Heart left ventricle (tissue), 16 donors: ENCODE results near the gene AFAP1. TPM values are rescaled to one million over a fixed set of nuclear protein-coding genes. Genes with fewer than 3 reads are reported as not detected.

Source experiments
- ATAC-seq, 4 donors: fragments of 200-7000 bp; cut with Tn5 transposase; one replicate each; pipeline ENCODE4 v1.9.1; 2020 to 2022; ENCODE audit warnings: moderate library complexity in 4 of 4, mild to moderate bottlenecking in 3 of 4, moderate number of reproducible peaks in 1 of 4
- DNase-seq, 5 donors: peaks; one replicate each; pipeline ENCODE4 v3.0.0-alpha.2; 2020
- H3K27ac ChIP-seq, 12 donors: fragments of 200-600 bp; sonication (generic) in 4 of 12; one replicate each; pipeline versions ENCODE4 v1.5.0 to v1.8.0; 2016 to 2022; ENCODE audit warnings: mild to moderate bottlenecking in 2 of 12
- H3K27me3 ChIP-seq, 9 donors: fragments of 200-600 bp; sonication (generic) in 2 of 9; one replicate each; pipeline versions ENCODE4 v1.5.1 to v1.8.0; 2016 to 2022; ENCODE audit warnings: mild to moderate bottlenecking in 3 of 9
- H3K36me3 ChIP-seq, 9 donors: fragments of 200-600 bp; sonication (generic) in 2 of 9; one replicate each; pipeline versions ENCODE4 v1.5.0 to v1.8.0; 2018 to 2022; ENCODE audit warnings: mild to moderate bottlenecking in 2 of 9
- H3K4me1 ChIP-seq, 12 donors: fragments of 200-600 bp; sonication (generic) in 4 of 12; one replicate each; pipeline versions ENCODE4 v1.5.0 to v1.8.0; 2016 to 2022; ENCODE audit warnings: mild to moderate bottlenecking in 3 of 12
- H3K4me3 ChIP-seq, 12 donors: fragments of 200-600 bp; sonication (generic) in 4 of 12; one replicate each; pipeline versions ENCODE4 v1.5.0 to v1.8.0; 2017 to 2022; ENCODE audit warnings: mild to moderate bottlenecking in 9 of 12, moderate library complexity in 4 of 12
- H3K9me3 ChIP-seq, 12 donors: fragments of 200-600 bp; sonication (generic) in 4 of 12; one replicate each; pipeline versions ENCODE4 v1.5.0 to v1.8.0; 2016 to 2022; ENCODE audit warnings: mild to moderate bottlenecking in 1 of 12
- POLR2A ChIP-seq, 2 donors: fragments of 450-650 bp; IDR thresholded peaks; one replicate each; pipeline ENCODE4 v1.6.1; 2017; ENCODE audit warnings: antibody characterized with exemption in 2 of 2, mild to moderate bottlenecking in 2 of 2, moderate library complexity in 2 of 2
- WGBS, 4 donors: extraction: QIAGEN DNeasy Blood & Tissue Kit in 2 of 4; methylation state at CpG; one replicate each; pipeline versions ENCODE4 v1.1.5 to v1.1.7; 2013 to 2018; 5-methylcytosine and 5-hydroxymethylcytosine counted together
- intact Hi-C, 10 donors: fragments of 100-400 bp; cut with DNase I; formaldehyde crosslinking; loops; one replicate each; pipeline versions ENCODE4 v1.11.1 to v1.14.2; 2022
- polyA plus RNA-seq, 2 donors: library from polyadenylated mRNA; stranded (reverse); fragments of 200-250 nt; gene quantifications; one replicate each; pipeline ENCODE4 v1.2.3, GENCODE V29; 2013
- total RNA-seq, 9 donors: library from RNA; depleted of rRNA in 2 of 9; stranded (reverse); fragments of >200 nt in 2 of 9; fragmentation: NEBNext Ultra II Directional in 3 of 9; extraction: Animal tissue kit (Norgen Biotek cat#: 25700) in 3 of 9; gene quantifications; one replicate each; pipeline versions ENCODE4 v1.1.0 to v1.2.4, GENCODE V29; 2016 to 2023
- TF ChIP-seq, protein P1 (sequence below), 12 donors: fragments of 200-600 bp; sonication (generic) in 4 of 12; IDR thresholded peaks; one replicate each; pipeline versions ENCODE4 v1.5.0 to v1.8.0; 2018 to 2022; ENCODE audit warnings: antibody characterized with exemption in 12 of 12, mild to moderate bottlenecking in 5 of 12
- donor health status: ischemic (EF 13 %, LVEDD 7.1; RV severe dilation, severe dysfunction).
- donor health status: healthy with polysubstance abuse.
- donor health status: DM: no; HTN: yes; CAD: no.
- donor health status: DM: no; HTN: no; CAD: no.
- donor health status: ischemic (EF 25% LVEDD 6.9; RV normal size, moderate dysfunction).
- donor health status: ischemic (EF 25% LVEDD 5.7; RV mildly dilated, moderate dysfunction).
- donor health status: healthy.
- donor health status: DM: yes; HTN: yes; CAD: no.
- donor health status: ischemic (EF 35%, LVEDD 5.7; RV mildly dilated, moderate dysfunction).
- donor health status: nonischemic (EF 11% LVEDD 7.7; RV severe dilation, severe dysfunction).
- donor health status: DM: yes; HTN: yes; CAD: no.
- donor health status: PGD.
- donor health status: ischemic (EF 29% LVEDD 5.4; RV normal size, mild dysfunction).
- donor health status: nonischemic (EF 23%, LVEDD 6.1; RV moderate dilation, normal function).

AFAP1 gene
- total and polyA plus RNA-seq, 11 donors: 2.0 to 18.0 (median 7.0) TPM

DNA sequence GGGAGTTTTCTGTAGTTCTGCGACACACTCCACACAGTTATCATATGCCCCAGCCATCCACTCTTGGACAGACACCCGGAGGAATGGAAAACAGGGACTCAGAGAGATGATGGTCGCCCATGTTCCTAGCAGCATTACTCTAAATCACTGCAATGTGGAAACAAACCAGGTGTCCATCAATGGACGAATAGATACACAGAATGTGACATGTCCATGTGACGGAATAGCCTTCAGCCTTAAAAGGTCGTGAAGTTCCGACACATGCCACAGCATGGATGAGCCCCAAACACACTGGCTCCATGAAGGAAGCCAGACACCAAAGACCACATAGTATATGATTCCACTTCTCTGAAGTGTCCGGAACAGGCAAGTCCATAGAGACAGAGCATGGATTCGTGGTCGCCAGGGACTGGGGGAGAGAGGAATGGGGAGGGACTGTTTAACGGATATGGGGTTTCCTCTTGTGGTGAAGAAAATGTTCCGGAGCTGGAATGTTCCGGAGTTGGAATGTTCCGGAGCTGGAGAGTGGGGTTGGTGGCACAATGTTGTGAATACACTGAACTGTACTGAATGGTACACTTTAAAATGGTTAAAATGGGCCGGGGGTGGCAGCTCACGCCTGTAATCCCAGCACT, 28.7 kb upstream of the AFAP1 start:
- TF ChIP-seq, protein P1, sequence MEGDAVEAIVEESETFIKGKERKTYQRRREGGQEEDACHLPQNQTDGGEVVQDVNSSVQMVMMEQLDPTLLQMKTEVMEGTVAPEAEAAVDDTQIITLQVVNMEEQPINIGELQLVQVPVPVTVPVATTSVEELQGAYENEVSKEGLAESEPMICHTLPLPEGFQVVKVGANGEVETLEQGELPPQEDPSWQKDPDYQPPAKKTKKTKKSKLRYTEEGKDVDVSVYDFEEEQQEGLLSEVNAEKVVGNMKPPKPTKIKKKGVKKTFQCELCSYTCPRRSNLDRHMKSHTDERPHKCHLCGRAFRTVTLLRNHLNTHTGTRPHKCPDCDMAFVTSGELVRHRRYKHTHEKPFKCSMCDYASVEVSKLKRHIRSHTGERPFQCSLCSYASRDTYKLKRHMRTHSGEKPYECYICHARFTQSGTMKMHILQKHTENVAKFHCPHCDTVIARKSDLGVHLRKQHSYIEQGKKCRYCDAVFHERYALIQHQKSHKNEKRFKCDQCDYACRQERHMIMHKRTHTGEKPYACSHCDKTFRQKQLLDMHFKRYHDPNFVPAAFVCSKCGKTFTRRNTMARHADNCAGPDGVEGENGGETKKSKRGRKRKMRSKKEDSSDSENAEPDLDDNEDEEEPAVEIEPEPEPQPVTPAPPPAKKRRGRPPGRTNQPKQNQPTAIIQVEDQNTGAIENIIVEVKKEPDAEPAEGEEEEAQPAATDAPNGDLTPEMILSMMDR (IDR thresholded peaks at IDR 0.05): no peak
- TF ChIP-seq POLR2A (IDR thresholded peaks at IDR 0.05): no peak
- Histone ChIP-seq H3K4me1 (peaks cover 5 to 64% (median 33%) of the 10 kb centered on the region in 12 donors), H3K27me3 (no peaks in the 10 kb centered on the region), H3K9me3 (no peaks in the 10 kb centered on the region), H3K36me3 (no peaks in the 10 kb centered on the region), H3K4me3 (no peak overlapping the region), H3K27ac (peak overlapping the region in 7 of 12 donors; percentile 4 to 88 (median 39))
- DNase-seq (no peak), ATAC-seq (peak in 2 of 4 donors; percentile 13 to 16)
- intact Hi-C loops: no loop called here
- 60 to 70% (median 65%) methylated on average over 16 of the region's 16 CpGs for WGBS, 4 donors

DNA sequence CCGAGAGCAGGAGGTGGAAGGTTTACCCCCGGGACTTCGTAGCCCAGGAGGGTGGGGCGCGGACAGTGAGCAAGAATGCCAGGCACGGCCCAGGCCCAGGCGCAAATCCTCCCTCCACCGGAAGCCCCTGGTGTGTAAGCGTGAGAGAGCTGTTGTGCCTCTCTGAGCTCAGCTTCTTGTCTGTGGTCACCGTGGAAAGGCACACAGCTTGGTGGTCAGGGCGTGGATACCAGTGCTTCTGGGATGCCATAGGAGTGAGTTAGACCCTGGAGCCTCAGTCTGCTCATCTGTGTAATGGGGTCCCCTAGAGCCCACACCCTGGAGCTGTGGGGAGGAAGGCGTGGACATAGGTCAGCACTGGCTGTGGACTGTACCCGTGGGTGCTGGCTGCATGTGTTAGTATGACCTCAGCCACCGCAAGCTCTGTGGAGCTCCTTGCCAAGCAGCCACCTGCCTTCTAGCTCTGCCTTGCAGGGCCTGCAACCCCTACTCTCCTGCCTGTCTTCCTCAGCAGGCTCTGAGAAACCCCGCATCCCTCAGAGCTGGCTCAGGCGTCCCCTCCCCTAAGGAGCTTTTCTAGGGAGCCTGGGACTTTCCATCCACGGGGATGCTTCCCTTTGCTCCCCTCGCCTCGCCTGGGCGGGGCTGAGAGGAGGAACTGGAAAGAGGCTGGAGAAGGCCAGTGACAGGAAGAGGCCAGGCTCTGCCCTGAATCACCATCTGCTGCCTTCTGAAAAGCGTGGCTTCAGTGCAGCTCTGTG, 28.0 kb upstream of the AFAP1 start:
- H3K9me3 ChIP-seq: no peaks in the 10 kb centered on the region
- peak in 2 of 5 donors; percentile 51 to 70 for DNase-seq
- peak in 3 of 4 donors; percentile 3 to 35 (median 14) for ATAC-seq
- WGBS, 4 donors: 63 to 76% (median 73%) methylated on average over 18 to 21 of the region's 21 CpGs
- H3K36me3 ChIP-seq: no peaks in the 10 kb centered on the region
- intact Hi-C loops: no loop called here
- peak overlapping the region in 6 of 12 donors; percentile 4 to 88 (median 26) for H3K27ac ChIP-seq
- H3K4me1 ChIP-seq: peaks cover 5 to 64% (median 33%) of the 10 kb centered on the region in 12 donors
- no peak overlapping the region for H3K4me3 ChIP-seq
- H3K27me3 ChIP-seq: no peaks in the 10 kb centered on the region
- TF ChIP-seq POLR2A (IDR thresholded peaks at IDR 0.05): no peak
- TF ChIP-seq, protein P1 (IDR thresholded peaks at IDR 0.05): no peak

GRCh38 chr4:7967063-7967440, 27.4 kb upstream of the AFAP1 start:
- DNase-seq: no peak
- intact Hi-C loops: no loop called here
- no peak for ATAC-seq
- Histone ChIP-seq H3K27ac (no peak overlapping the region), H3K27me3 (no peaks in the 10 kb centered on the region), H3K9me3 (no peaks in the 10 kb centered on the region), H3K36me3 (no peaks in the 10 kb centered on the region), H3K4me1 (peaks cover 5 to 62% (median 33%) of the 10 kb centered on the region in 12 donors), H3K4me3 (no peak overlapping the region)
- TF ChIP-seq POLR2A (IDR thresholded peaks at IDR 0.05): no peak
- TF ChIP-seq, protein P1 (IDR thresholded peaks at IDR 0.05): no peak
- WGBS, 4 donors: 90 to 93% (median 91%) methylated on average over 4 to 9 of the region's 9 CpGs

DNA sequence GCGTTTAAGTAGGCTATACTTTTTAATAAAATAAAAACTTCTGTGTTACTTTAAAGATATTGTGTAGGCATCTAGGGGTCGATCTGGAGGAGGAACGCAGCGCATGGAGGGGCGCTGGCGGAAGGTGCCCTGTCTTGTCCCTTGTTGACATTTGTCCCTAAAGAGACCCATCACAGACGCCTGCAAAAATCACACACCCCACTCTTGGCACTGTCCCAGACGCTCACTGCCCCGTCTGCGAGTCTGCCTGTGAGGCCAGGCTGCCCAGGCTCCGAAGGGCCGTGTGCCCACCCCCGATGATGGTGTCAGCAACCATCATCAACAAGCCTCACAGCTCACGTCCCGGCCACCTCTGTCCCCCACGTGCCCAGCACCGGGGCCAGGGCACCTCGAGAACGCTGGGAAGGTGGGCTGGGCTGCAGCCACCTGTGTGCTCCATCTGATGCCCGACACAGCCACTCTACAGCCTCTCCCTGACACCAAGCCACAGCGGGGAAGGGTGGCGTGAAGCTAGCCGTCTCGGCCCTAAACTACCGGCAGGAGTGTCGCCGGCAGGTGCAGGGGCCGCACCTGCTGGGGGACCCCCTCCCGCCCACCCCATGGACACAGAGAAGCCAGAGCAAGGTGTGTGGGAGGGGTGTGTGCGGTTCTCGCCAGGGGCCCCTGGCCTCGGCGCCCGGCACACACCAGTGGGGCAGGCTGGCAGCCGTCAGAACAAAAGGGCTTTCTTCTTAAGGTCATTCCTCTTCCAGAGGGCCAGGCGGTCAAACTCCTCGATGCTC, 26.8 kb upstream of the AFAP1 start:
- intact Hi-C loops: no loop called here

More for the DNA sequence above, 26.8 kb upstream of the AFAP1 start:
- H3K9me3 ChIP-seq: no peaks in the 10 kb centered on the region
- DNase-seq: no peak
- no peak overlapping the region for H3K27ac ChIP-seq
- 83 to 92% (median 89%) methylated on average over 31 to 37 of the region's 37 CpGs for WGBS, 4 donors
- no peaks in the 10 kb centered on the region for H3K36me3 ChIP-seq
- TF ChIP-seq POLR2A (IDR thresholded peaks at IDR 0.05): no peak
- TF ChIP-seq, protein P1 (IDR thresholded peaks at IDR 0.05): no peak
- H3K27me3 ChIP-seq: no peaks in the 10 kb centered on the region
- peaks cover 5 to 56% (median 33%) of the 10 kb centered on the region in 12 donors for H3K4me1 ChIP-seq
- no peak for ATAC-seq
- no peak overlapping the region for H3K4me3 ChIP-seq
